Measurements from ENCODE around the gene MPL.

MPL gene

GRCh38 chr1:43376723-43377235 is 39.2 kb downstream of the MPL start:
- TF ChIP-seq CTCF (IDR thresholded peaks at IDR 0.05; ENCODE audit: low read depth, low read length) = no peak
- TF ChIP-seq MAX (IDR thresholded peaks at IDR 0.05; ENCODE audit: low read depth, low read length) = no peak
- no peak for TF ChIP-seq MYC (IDR thresholded peaks at IDR 0.05; ENCODE audit: low read depth, low read length)
- TF ChIP-seq POLR2A (IDR thresholded peaks at IDR 0.05; ENCODE audit: extremely low read depth, insufficient read length) = no peak
- DNase-seq (ENCODE audit: low read depth) = no peak
- H3K4me3 ChIP-seq (ENCODE audit: low read depth, low read length) = no peak overlapping the region

- H3K4me3 ChIP-seq (ENCODE audit: low read depth, low read length) = no peak overlapping the region
- TF ChIP-seq POLR2A (IDR thresholded peaks at IDR 0.05; ENCODE audit: extremely low read depth, insufficient read length) (no peak), MAX (IDR thresholded peaks at IDR 0.05; ENCODE audit: low read depth, low read length) (no peak), MYC (IDR thresholded peaks at IDR 0.05; ENCODE audit: low read depth, low read length) (no peak), CTCF (IDR thresholded peaks at IDR 0.05; ENCODE audit: low read depth, low read length) (no peak)
- no peak for DNase-seq (ENCODE audit: low read depth)
Observed at GRCh38 chr1:43377831-43378230, 40.2 kb downstream of the MPL start.

- H3K4me3 ChIP-seq (ENCODE audit: low read depth, low read length) = no peak overlapping the region
- no peak for TF ChIP-seq CTCF (IDR thresholded peaks at IDR 0.05; ENCODE audit: low read depth, low read length)
- no peak for TF ChIP-seq MAX (IDR thresholded peaks at IDR 0.05; ENCODE audit: low read depth, low read length)
- no peak for TF ChIP-seq POLR2A (IDR thresholded peaks at IDR 0.05; ENCODE audit: extremely low read depth, insufficient read length)
- TF ChIP-seq MYC (IDR thresholded peaks at IDR 0.05; ENCODE audit: low read depth, low read length) = no peak
- no peak for DNase-seq (ENCODE audit: low read depth)
Observed at GRCh38 chr1:43379476-43379875, 41.9 kb downstream of the MPL start.

- H3K4me3 ChIP-seq (ENCODE audit: low read depth, low read length) = no peak overlapping the region
- TF ChIP-seq MAX (IDR thresholded peaks at IDR 0.05; ENCODE audit: low read depth, low read length) (peak; percentile 78), MYC (IDR thresholded peaks at IDR 0.05; ENCODE audit: low read depth, low read length) (peak; percentile 37; the same call in 1 of the 2 replicates), POLR2A (IDR thresholded peaks at IDR 0.05; ENCODE audit: extremely low read depth, insufficient read length) (no peak)
- DNase-seq (ENCODE audit: low read depth) = peak; percentile 82
Observed at GRCh38 chr1:43381612-43382011, 44.0 kb downstream of the MPL start.

- no peak for TF ChIP-seq CTCF (IDR thresholded peaks at IDR 0.05; ENCODE audit: low read depth, low read length)
- no peak for TF ChIP-seq MAX (IDR thresholded peaks at IDR 0.05; ENCODE audit: low read depth, low read length)
- TF ChIP-seq POLR2A (IDR thresholded peaks at IDR 0.05; ENCODE audit: extremely low read depth, insufficient read length) = no peak
- TF ChIP-seq MYC (IDR thresholded peaks at IDR 0.05; ENCODE audit: low read depth, low read length) = no peak
- no peak overlapping the region for H3K4me3 ChIP-seq (ENCODE audit: low read depth, low read length)
- no peak for DNase-seq (ENCODE audit: low read depth)
Observed at GRCh38 chr1:43382027-43382779, 44.6 kb downstream of the MPL start.

GRCh38 chr1:43383449-43383848 is 45.8 kb downstream of the MPL start:
- no peak for DNase-seq (ENCODE audit: low read depth)
- no peak overlapping the region for H3K4me3 ChIP-seq (ENCODE audit: low read depth, low read length)

More at GRCh38 chr1:43383449-43383848, 45.8 kb downstream of the MPL start:
- TF ChIP-seq MYC (IDR thresholded peaks at IDR 0.05; ENCODE audit: low read depth, low read length) = no peak
- no peak for TF ChIP-seq POLR2A (IDR thresholded peaks at IDR 0.05; ENCODE audit: extremely low read depth, insufficient read length)
- no peak for TF ChIP-seq CTCF (IDR thresholded peaks at IDR 0.05; ENCODE audit: low read depth, low read length)
- TF ChIP-seq MAX (IDR thresholded peaks at IDR 0.05; ENCODE audit: low read depth, low read length) = no peak
